ENCODE measurements around the gene CPSF3.

GRCh38 chr2:9517118-9517782, 93.8 kb downstream of the CPSF3 start:
- no peak for TF ChIP-seq ZNF883 (CRISPR knock-in tag; IDR thresholded peaks at IDR 0.05; ENCODE audit: not compliant biosample characterization)
- TF ChIP-seq ZNF850 (CRISPR knock-in tag; conservative IDR thresholded peaks at IDR 0.05) = no peak
- TF ChIP-seq, protein P1, sequence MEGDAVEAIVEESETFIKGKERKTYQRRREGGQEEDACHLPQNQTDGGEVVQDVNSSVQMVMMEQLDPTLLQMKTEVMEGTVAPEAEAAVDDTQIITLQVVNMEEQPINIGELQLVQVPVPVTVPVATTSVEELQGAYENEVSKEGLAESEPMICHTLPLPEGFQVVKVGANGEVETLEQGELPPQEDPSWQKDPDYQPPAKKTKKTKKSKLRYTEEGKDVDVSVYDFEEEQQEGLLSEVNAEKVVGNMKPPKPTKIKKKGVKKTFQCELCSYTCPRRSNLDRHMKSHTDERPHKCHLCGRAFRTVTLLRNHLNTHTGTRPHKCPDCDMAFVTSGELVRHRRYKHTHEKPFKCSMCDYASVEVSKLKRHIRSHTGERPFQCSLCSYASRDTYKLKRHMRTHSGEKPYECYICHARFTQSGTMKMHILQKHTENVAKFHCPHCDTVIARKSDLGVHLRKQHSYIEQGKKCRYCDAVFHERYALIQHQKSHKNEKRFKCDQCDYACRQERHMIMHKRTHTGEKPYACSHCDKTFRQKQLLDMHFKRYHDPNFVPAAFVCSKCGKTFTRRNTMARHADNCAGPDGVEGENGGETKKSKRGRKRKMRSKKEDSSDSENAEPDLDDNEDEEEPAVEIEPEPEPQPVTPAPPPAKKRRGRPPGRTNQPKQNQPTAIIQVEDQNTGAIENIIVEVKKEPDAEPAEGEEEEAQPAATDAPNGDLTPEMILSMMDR (CRISPR knock-in tag; IDR thresholded peaks at IDR 0.05) = no peak
- TF ChIP-seq TP53 (CRISPR knock-in tag; conservative IDR thresholded peaks at IDR 0.05) = no peak
- no peak for TF ChIP-seq CBFB (CRISPR knock-in tag; IDR thresholded peaks at IDR 0.05)
- no peak for TF ChIP-seq POLR2AphosphoS5 (IDR thresholded peaks at IDR 0.05; ENCODE audit: low read depth, low read length)
- no peak for TF ChIP-seq ZBTB25 (CRISPR knock-in tag; IDR thresholded peaks at IDR 0.05)
- TF ChIP-seq JUND (CRISPR knock-in tag; IDR thresholded peaks at IDR 0.05) = no peak
- no peak for TF ChIP-seq POLR2A (IDR thresholded peaks at IDR 0.05; ENCODE audit: insufficient read depth in 1 of 2, low read depth in 2 of 2, low read length in 2 of 2)
- no peak for TF ChIP-seq ZNF660 (CRISPR knock-in tag; IDR thresholded peaks at IDR 0.05; ENCODE audit: borderline replicate concordance, low read depth)
- TF ChIP-seq MTF1 (CRISPR knock-in tag; IDR thresholded peaks at IDR 0.05) = no peak
- TF ChIP-seq MAFK (conservative IDR thresholded peaks at IDR 0.05 in 1 of 2, IDR thresholded peaks at IDR 0.05 in 1 of 2; ENCODE audit: low read length in 2 of 2) = no peak
- TF ChIP-seq, protein P2, sequence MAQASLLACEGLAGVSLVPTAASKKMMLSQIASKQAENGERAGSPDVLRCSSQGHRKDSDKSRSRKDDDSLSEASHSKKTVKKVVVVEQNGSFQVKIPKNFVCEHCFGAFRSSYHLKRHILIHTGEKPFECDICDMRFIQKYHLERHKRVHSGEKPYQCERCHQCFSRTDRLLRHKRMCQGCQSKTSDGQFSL (CRISPR knock-in tag; IDR thresholded peaks at IDR 0.05) = no peak
- no peak for TF ChIP-seq ZFP36L2 (CRISPR knock-in tag; IDR thresholded peaks at IDR 0.05)
